ENCODE data around the gene ALG8. TPM values are rescaled to one million over a fixed set of nuclear protein-coding genes. Genes with fewer than 3 reads are reported as not detected.

The ALG8 gene
- total and polyA plus RNA-seq, 2 of the 8 experiments (the other 6 are each of a cell fraction or from before 2014, with no cell fraction given): 66.7 to 84.3 TPM

- Histone ChIP-seq H2AFZ (ENCODE audit: low read length) (no peak overlapping the region), H3K4me2 (ENCODE audit: insufficient read depth in 1 of 2, low read depth in 2 of 2, low read length in 2 of 2) (no peak overlapping the region), H3K23ac (ENCODE audit: insufficient read length) (no peak overlapping the region), H3K27me3 (replicated peaks in 1 of 4; ENCODE audit: control insufficient read depth in 3 of 4, extremely low read depth in 1 of 4, insufficient read depth in 3 of 4, low read length in 3 of 4) (no peaks in the 10 kb centered on the region), H4K5ac (ENCODE audit: insufficient read length, low read depth, low read length) (no peak overlapping the region), H4K20me1 (replicated peaks in 1 of 2; ENCODE audit: control insufficient read depth in 1 of 2, insufficient read depth in 2 of 2, low read length in 2 of 2) (no peaks in the 10 kb centered on the region), H3K9ac (replicated peaks in 1 of 4; ENCODE audit: extremely low read depth in 1 of 4, low read depth in 3 of 4, low read length in 3 of 4) (no peak overlapping the region), H3K18ac (ENCODE audit: extremely low read depth, low read length) (no peak overlapping the region), H3K79me2 (ENCODE audit: control insufficient read depth in 1 of 2, insufficient read depth in 2 of 2, low read length in 2 of 2) (no peaks in the 10 kb centered on the region), H2BK15ac (ENCODE audit: low read length) (no peak overlapping the region), H3K27ac (ENCODE audit: low read depth, low read length) (no peak overlapping the region), H3K36me3 (ENCODE audit: control insufficient read depth in 2 of 4, insufficient read depth in 4 of 4, low read length in 3 of 4) (no peaks in the 10 kb centered on the region), H3K4me1 (replicated peaks in 1 of 4; ENCODE audit: control insufficient read depth in 3 of 4, insufficient read depth in 4 of 4, low read length in 3 of 4) (peaks cover 0 to 6% (median 0%) of the 10 kb centered on the region in 4 experiments; a peak in 2 of 7 replicates), H4K8ac (ENCODE audit: extremely low read depth, insufficient read depth, low read length) (no peak overlapping the region), H3K14ac (ENCODE audit: insufficient read length) (no peak overlapping the region), H3K9me3 (ENCODE audit: insufficient read depth in 2 of 2, low read depth in 1 of 2, low read length in 1 of 2) (no peaks in the 10 kb centered on the region), H3K56ac (replicated peaks; ENCODE audit: insufficient read length, low read depth, low read length) (no peak overlapping the region), H3K4ac (replicated peaks; ENCODE audit: insufficient read length, low read depth, low read length) (no peak overlapping the region), H2BK120ac (replicated peaks; ENCODE audit: low read depth, low read length) (no peak overlapping the region), H4K91ac (replicated peaks; ENCODE audit: insufficient read length, low read length) (no peak overlapping the region), H3K79me1 (ENCODE audit: low read depth, low read length) (no peaks in the 10 kb centered on the region), H2BK5ac (ENCODE audit: low read depth, low read length) (no peak overlapping the region), H2AK5ac (ENCODE audit: low read depth, low read length) (no peak overlapping the region), H3K4me3 (ENCODE audit: extremely low read depth in 1 of 4, insufficient read depth in 2 of 4, low read depth in 3 of 4, low read length in 4 of 4) (no peak overlapping the region), H3K23me2 (ENCODE audit: low read depth, low read length) (no peaks in the 10 kb centered on the region), H2BK20ac (ENCODE audit: low read length) (no peak overlapping the region), H2BK12ac (ENCODE audit: low read depth, low read length) (no peak overlapping the region)
- CTCF ChIA-PET (ENCODE audit: partially characterized antibody): interaction anchor here (1.2 kb wide), 1 partner anchor 415 kb away, joined by 3 read pairs; no protein-coding TSS in a partner anchor
- TF ChIP-seq E2F6 (IDR thresholded peaks at IDR 0.05): no peak
- TF ChIP-seq RAD21 (IDR thresholded peaks at IDR 0.05 in 1 of 2, conservative IDR thresholded peaks at IDR 0.05 in 1 of 2; ENCODE audit: low read depth in 2 of 2, low read length in 2 of 2): peak; percentile 32 to 43; a peak in 2 of 4 replicates
- no peak for TF ChIP-seq TBP (IDR thresholded peaks at IDR 0.05; ENCODE audit: low read depth, low read length)
- 100% methylated on average over 1 of the region's 1 CpG; no CpG with 5 or more reads in 1 of the 2 experiments for WGBS, 2 experiments (ENCODE audit: extremely low coverage in 1 of 2, insufficient coverage in 1 of 2, insufficient read length in 1 of 2, insufficient replicate concordance in 2 of 2, low coverage in 1 of 2, low lambda C conversion rate in 2 of 2, missing lambda C conversion rate in 1 of 2)
- no peak for FAIRE-seq
- DNase-seq (ENCODE audit: low read depth in 1 of 2, low spot score in 2 of 2): no peak
- POLR2A ChIA-PET (ENCODE audit: partially characterized antibody): interaction anchor here (0.9 kb wide), 1 partner anchor 13 kb away, joined by 3 read pairs; no protein-coding TSS in a partner anchor
Observed at GRCh38 chr11:78149646-78150045, 10.2 kb upstream of the ALG8 start.
